ENCODE results near the gene TMEM92.

The TMEM92 gene

DNA sequence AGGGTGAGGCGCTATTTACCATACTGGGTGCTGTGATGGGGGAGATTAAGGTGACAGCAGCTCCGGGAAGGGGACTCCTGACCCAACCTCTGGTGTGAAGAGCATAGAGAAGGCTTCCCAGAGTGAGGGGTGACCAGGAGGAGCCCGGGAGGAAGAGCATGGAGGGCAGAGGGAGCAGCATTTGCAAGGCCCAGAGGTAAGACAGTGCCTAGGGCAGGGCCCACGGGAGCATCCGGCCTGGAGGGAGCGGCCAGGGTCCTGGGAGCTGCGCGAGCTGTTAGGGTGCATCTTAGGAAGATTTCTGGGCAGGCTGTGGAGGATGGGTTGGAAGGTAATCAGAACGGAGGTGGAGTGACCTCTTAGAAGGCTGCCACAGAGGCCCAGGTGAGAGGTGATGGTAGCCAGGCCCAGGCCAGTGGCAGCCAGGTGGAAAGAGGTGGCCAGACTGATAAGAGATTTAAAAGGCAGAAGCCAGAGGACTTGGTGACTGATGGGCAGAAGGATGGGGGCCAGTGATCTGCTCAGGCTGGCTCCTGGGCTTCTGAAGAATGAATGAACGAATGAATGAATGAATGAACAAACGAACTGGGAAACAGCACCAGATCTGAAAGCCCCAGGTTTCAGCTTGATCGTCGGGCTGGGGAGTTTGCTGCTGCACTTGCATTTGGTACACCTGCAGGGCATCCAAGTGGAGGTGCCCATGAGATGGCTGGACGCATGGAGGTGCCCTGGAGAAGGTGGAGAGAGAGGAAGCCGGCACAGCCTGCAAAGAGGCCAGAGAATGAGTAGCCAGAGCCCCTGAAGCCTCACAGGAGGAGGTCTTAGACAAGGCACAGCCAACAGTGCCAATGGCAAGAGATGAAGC is 13.0 kb upstream of the TMEM92 start:
- no peak for DNase-seq (ENCODE audit: insufficient read length, low spot score)

DNA sequence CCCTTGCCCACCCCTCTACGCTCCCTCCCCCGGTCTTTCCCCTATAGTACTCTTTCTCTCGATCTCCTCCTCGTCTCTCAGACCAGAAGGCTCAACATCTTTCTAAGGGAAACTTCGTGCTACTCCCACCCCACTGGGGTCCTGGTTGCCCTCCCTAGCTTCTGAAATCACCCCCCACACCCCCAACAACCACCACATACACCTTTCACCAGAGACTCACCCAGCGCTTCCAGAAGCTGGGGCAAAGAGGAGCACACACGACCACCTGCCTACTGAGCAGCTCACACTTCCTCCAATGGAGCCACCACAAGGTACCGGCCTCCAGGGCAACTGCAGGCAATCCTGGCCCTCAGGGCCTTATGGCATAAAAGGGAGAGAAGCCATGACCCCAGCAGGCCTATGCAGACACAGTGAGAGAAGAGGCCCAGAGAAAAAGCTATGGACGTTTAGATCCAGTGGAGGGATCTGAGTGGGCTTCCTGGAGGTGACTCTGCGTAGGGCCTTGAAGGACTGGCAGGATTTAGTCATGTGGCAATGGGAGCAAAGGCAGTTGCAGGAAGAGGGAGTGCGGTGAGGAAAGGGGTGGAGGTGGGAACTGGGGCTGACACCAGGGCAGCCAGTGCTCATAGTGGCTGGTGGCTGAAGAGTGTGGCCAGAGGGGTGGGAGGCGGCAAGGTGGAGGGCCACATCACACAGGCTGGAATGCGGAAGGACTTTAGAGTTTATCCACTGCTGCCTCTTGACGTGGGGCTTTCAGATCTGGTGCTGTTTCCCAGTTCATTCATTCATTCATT is 12.1 kb upstream of the TMEM92 start:
- TF ChIP-seq TAF1 (IDR thresholded peaks at IDR 0.05; ENCODE audit: low read depth, low read length) = no peak
- TF ChIP-seq PAX5 (IDR thresholded peaks at IDR 0.05; ENCODE audit: insufficient read depth, low read length, severe bottlenecking) = no peak
- TF ChIP-seq POLR2A (IDR thresholded peaks at IDR 0.05; ENCODE audit: low read depth, low read length) = no peak
- no peak for TF ChIP-seq POLR2AphosphoS5 (IDR thresholded peaks at IDR 0.05; ENCODE audit: low read depth, low read length)
- no peak for TF ChIP-seq SPI1 (IDR thresholded peaks at IDR 0.05; ENCODE audit: low read depth, low read length)
- TF ChIP-seq POU2F2 (IDR thresholded peaks at IDR 0.05; ENCODE audit: low read depth, low read length) = no peak
- FAIRE-seq (no peak), DNase-seq (ENCODE audit: insufficient read length, low spot score) (no peak)

More for the DNA sequence above, 13.0 kb upstream of the TMEM92 start:
- TF ChIP-seq POLR2A (IDR thresholded peaks at IDR 0.05; ENCODE audit: low read depth, low read length) (no peak), POU2F2 (IDR thresholded peaks at IDR 0.05; ENCODE audit: low read depth, low read length) (no peak), SPI1 (IDR thresholded peaks at IDR 0.05; ENCODE audit: low read depth, low read length) (no peak), PAX5 (IDR thresholded peaks at IDR 0.05; ENCODE audit: insufficient read depth, low read length, severe bottlenecking) (no peak), TAF1 (IDR thresholded peaks at IDR 0.05; ENCODE audit: low read depth, low read length) (no peak), POLR2AphosphoS5 (IDR thresholded peaks at IDR 0.05; ENCODE audit: low read depth, low read length) (no peak)
- no peak for FAIRE-seq

DNA sequence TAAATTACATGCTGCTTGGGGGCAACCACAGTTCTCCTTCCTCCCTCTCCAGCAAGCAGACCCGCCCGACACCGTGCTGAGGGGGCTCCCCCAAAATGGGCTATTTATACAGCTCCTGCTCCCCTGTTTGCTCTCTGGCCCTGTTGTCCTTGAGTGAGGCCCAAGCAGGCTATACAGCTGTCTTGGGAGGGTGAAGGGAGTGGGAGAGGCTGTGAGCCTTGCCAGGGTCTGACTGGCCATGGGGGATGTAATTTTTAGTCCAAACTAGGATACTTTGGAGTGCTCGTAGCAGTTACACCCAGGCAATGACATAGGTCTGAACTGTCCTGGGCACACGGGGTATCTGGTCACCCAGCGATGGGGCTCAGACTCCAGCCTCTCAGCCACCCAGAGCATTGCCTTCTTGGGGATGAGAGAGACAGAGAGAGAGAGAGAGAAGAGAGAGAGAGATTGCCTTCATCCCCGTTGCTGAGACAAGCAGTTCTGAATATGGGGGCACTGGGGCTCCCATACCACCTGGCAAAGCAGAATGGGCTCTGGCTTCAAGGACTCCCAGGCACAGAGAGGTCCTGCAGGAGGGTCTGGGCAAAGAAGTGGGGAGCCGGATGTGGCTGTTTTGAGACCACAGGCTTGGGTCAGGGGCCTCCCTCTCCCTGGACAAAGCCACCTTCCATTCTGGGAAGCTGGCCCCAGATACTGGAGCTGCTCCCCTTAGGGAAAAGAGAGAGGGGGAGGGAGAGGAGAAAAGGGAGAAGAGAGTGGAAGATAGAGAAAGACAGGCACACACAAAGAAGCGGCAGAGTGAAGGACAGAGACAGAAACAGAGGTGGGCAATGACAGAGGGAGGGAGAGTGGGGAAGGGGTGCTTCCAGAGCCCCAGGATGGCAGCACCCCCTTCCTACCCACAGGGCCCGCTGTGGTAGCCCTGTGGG is 10.7 kb upstream of the TMEM92 start:
- FAIRE-seq (no peak), DNase-seq (ENCODE audit: insufficient read length, low spot score) (no peak)
- TF ChIP-seq POU2F2 (IDR thresholded peaks at IDR 0.05; ENCODE audit: low read depth, low read length) = no peak
- no peak for TF ChIP-seq SPI1 (IDR thresholded peaks at IDR 0.05; ENCODE audit: low read depth, low read length)
- TF ChIP-seq TAF1 (IDR thresholded peaks at IDR 0.05; ENCODE audit: low read depth, low read length) = no peak
- no peak for TF ChIP-seq POLR2A (IDR thresholded peaks at IDR 0.05; ENCODE audit: low read depth, low read length)
- no peak for TF ChIP-seq POLR2AphosphoS5 (IDR thresholded peaks at IDR 0.05; ENCODE audit: low read depth, low read length)

DNA sequence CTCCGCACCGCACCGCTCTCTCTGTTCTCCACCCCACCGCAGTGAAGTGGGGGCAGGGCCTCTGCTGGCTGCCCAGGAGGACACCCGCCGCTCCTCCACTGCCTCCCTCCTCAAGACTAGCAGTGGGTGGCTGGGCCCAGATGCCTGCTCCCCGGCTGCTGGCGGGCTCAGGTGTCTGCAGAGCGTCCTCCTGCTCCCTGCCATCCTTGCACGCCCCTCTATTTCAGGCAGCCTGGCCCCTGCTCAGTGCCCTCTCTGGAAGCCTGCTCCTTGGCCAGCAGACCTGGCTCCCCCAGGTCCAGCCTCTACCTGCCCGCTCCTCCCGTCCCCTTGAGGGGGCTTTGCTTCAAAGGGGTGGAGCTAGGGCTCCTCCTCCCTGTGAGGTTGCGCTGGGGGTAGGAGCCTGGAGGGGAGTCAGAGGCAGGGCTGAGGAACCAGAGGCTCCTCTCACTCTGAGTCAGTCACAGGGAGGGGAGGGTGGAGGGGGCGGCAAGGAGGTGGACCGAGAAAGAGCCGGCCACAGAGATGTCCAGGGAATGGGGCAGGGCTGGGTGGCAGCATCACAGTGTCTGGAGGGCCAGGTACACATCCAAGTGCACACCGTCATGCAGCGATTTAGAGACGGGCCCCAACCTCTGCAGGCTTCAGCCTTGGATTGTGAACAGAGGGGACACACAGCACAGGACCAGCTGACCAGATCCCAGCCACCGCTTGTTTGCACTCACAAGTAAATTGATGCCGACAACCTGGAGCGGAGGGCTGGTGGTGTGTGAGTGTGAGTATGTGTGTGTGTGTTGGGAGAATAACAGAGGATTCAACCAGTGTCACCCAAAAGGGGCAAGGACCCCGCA is 9.8 kb upstream of the TMEM92 start:
- FAIRE-seq = no peak
- DNase-seq (ENCODE audit: insufficient read length, low spot score) = no peak
- no peak for TF ChIP-seq SPI1 (IDR thresholded peaks at IDR 0.05; ENCODE audit: low read depth, low read length)
- TF ChIP-seq POLR2A (IDR thresholded peaks at IDR 0.05; ENCODE audit: low read depth, low read length) = no peak
- no peak for TF ChIP-seq PAX5 (IDR thresholded peaks at IDR 0.05; ENCODE audit: insufficient read depth, low read length, severe bottlenecking)
- TF ChIP-seq POLR2AphosphoS5 (IDR thresholded peaks at IDR 0.05; ENCODE audit: low read depth, low read length) = no peak
- no peak for TF ChIP-seq TAF1 (IDR thresholded peaks at IDR 0.05; ENCODE audit: low read depth, low read length)
- TF ChIP-seq POU2F2 (IDR thresholded peaks at IDR 0.05; ENCODE audit: low read depth, low read length) = no peak

DNA sequence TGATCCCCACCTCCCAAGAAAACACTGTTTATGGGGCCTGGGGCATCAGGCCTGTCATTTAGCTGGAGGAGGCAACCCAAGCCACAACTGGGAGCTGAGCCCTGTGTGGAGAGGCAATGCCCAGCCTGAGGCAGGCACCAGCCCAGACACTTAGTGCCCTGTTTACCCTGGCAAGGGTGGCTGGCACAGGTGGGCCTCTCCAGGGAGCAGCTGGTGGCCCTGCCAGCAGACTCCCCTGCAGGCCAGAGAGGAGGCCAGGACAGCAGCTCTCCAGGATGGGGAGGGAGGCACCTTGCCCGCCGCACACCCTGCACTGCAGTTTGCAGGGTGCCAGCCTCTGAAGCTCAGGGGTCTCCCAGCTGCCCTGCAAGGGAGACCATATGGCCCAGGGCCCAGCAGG is 9.1 kb upstream of the TMEM92 start:
- DNase-seq (ENCODE audit: insufficient read length, low spot score) = no peak
- no peak for FAIRE-seq
- no peak for TF ChIP-seq POU2F2 (IDR thresholded peaks at IDR 0.05; ENCODE audit: low read depth, low read length)
- no peak for TF ChIP-seq PAX5 (IDR thresholded peaks at IDR 0.05; ENCODE audit: insufficient read depth, low read length, severe bottlenecking)
- no peak for TF ChIP-seq POLR2AphosphoS5 (IDR thresholded peaks at IDR 0.05; ENCODE audit: low read depth, low read length)
- TF ChIP-seq SPI1 (IDR thresholded peaks at IDR 0.05; ENCODE audit: low read depth, low read length) = no peak
- TF ChIP-seq TAF1 (IDR thresholded peaks at IDR 0.05; ENCODE audit: low read depth, low read length) = no peak
- TF ChIP-seq POLR2A (IDR thresholded peaks at IDR 0.05; ENCODE audit: low read depth, low read length) = no peak

DNA sequence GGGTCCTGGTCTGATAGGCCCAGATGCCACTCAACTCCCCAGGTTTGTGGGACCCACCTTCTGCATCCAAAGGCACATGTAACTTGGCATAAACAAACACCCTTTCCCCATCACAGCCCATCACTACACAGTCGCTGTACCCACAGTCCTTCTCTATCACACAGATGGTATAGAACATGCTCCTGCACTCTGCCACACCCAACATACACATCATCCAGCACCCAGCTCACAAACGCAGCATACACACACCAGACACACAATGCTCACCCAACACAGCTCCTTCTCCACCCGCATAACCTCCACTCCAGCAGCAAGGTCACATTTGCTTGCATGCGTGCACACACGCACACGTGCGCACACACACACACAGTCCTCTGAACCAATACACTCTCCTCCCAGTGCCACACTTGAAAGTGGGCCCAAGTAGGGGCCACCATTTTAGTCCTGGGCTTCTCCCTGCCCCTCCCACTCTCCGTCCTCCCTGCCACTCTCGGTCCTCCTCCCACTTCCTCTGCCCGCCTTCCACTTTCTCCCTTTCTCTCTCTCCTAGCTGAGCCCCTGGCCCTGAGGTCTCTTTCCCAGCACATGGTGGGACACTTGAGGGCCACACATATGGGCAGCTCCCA is 8.5 kb upstream of the TMEM92 start:
- DNase-seq (ENCODE audit: insufficient read length, low spot score) (no peak), FAIRE-seq (no peak)
- TF ChIP-seq SPI1 (IDR thresholded peaks at IDR 0.05; ENCODE audit: low read depth, low read length) = no peak
- TF ChIP-seq TAF1 (IDR thresholded peaks at IDR 0.05; ENCODE audit: low read depth, low read length) = no peak
- no peak for TF ChIP-seq PAX5 (IDR thresholded peaks at IDR 0.05; ENCODE audit: insufficient read depth, low read length, severe bottlenecking)
- TF ChIP-seq POLR2AphosphoS5 (IDR thresholded peaks at IDR 0.05; ENCODE audit: low read depth, low read length) = no peak
- TF ChIP-seq POU2F2 (IDR thresholded peaks at IDR 0.05; ENCODE audit: low read depth, low read length) = no peak
- TF ChIP-seq POLR2A (IDR thresholded peaks at IDR 0.05; ENCODE audit: low read depth, low read length) = no peak

DNA sequence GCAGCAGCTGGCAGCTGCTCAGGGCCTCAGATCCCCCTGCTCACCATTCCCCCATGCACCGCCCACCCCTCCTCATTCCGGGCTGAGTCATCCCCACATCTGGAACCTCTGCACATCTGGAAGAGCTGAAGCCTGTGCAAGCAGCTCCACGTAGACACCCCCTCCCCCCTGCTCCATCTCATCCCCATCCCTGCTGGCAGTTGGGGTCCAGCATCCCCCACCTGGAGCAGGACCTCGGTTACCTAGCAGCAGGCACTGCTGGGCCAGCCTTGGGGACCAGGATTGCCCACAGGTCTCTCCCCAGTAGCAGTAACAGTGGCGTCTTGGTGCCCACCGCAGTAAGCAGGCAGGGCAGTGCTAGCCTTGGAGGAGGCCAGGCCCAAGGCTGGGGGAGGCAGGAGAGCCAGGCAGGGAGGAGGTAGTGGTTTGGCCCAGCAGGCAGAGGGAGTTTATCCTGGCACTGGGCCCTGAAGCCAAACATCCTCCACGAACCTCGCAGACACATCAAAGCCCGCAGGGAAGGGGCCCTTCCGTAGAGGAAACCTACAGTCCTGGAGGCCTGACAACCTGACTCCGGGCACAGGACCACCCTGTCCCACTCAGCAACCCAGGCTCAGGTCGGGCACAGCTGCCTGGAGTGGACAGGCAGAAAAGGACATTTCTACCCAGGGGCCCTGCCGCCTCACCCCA is 7.7 kb upstream of the TMEM92 start:
- TF ChIP-seq POLR2AphosphoS5 (IDR thresholded peaks at IDR 0.05; ENCODE audit: low read depth, low read length) (no peak), POLR2A (IDR thresholded peaks at IDR 0.05; ENCODE audit: low read depth, low read length) (no peak), PAX5 (IDR thresholded peaks at IDR 0.05; ENCODE audit: insufficient read depth, low read length, severe bottlenecking) (no peak), POU2F2 (IDR thresholded peaks at IDR 0.05; ENCODE audit: low read depth, low read length) (no peak), TAF1 (IDR thresholded peaks at IDR 0.05; ENCODE audit: low read depth, low read length) (no peak), SPI1 (IDR thresholded peaks at IDR 0.05; ENCODE audit: low read depth, low read length) (no peak)
- FAIRE-seq (no peak), DNase-seq (ENCODE audit: insufficient read length, low spot score) (no peak)
